ENCODE measurements around the gene TAF8.

Gene TAF8

DNA sequence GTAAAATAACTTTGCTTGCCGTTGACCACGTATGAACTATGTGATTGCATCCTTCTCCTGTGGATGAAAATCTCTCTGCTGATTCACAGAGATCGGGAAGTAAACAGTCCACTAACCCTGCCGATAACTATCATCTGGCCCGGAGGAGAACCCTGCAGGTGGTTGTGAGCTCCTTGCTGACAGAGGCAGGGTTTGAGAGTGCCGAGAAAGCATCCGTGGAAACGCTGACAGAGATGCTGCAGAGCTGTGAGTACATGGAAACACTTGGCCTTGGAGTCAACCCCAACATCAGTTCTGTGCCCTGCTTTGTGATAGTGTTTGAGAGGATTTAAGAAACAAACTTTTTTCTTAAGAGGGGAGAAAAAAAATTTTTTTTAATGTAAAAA lies 937 bp downstream of the TAF8 start:
- peak; percentile 38 for DNase-seq
- peaks cover 56% of the 10 kb centered on the region for H3K36me3 Mint-ChIP-seq
- CTCF ChIA-PET: interaction anchor here (1.0 to 4.5 kb wide), 6 partner anchors 10 to 265 kb away, joined by 3 to 21 read pairs (median 5); partner anchors contain the start of gene TOMM6
- peak overlapping the region; percentile 98 for H3K27ac Mint-ChIP-seq
- H3K4me1 Mint-ChIP-seq: peaks cover 69% of the 10 kb centered on the region
- peak overlapping the region; percentile 97 for H3K4me3 Mint-ChIP-seq
- H3K27me3 Mint-ChIP-seq: no peaks in the 10 kb centered on the region
- no peaks in the 10 kb centered on the region for H3K9me3 Mint-ChIP-seq

DNA sequence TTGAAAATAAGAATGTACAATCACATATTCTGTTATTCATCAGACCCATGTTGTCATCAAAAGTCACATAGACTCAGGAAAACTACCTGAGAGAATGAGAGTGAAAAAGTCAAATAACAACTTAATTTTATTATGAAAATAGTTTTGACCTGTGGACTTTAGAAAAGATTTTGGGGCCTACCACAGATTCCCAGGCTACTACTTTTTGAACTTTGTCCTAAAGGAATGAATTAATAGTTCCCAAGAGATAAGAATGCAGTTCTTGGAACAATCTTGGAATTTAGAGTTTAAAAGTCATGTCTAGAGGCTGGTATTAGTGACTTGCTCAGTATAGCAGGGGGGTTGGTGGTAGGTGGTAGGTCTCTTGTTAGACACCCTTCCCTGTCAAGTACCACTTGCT lies 3.3 kb downstream of the TAF8 start:
- Mint-ChIP-seq H3K9me3 (no peaks in the 10 kb centered on the region), H3K36me3 (peaks cover 59% of the 10 kb centered on the region), H3K27me3 (no peaks in the 10 kb centered on the region), H3K4me3 (no peak overlapping the region), H3K4me1 (peaks cover 51% of the 10 kb centered on the region), H3K27ac (no peak overlapping the region)
- no peak for DNase-seq
- CTCF ChIA-PET: interaction anchor here (1.8 kb wide), 1 partner anchor 51 kb away, joined by 6 read pairs; no protein-coding TSS in a partner anchor

DNA sequence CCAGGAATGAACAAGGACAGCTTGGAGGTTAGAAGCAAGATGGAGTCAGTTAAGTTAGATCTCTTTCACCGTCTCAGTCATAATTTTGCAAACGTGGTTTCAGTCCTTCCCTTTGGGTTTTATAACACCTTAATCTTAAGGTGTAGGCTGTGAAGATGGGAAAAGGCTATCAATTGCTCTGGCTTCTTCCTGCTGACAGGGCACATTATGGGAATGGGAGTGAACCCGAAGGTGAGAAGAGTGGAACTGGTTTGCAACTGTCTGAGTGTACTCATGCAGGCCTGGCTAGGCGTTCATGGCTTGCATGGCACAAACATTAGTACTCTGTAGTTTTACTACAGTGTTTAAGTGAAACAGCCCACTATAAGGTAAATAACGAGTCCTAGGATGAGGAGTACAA lies 9.4 kb downstream of the TAF8 start:
- Mint-ChIP-seq H3K27me3 (no peaks in the 10 kb centered on the region), H3K9me3 (no peaks in the 10 kb centered on the region), H3K27ac (no peak overlapping the region), H3K4me1 (peaks cover 3% of the 10 kb centered on the region), H3K36me3 (peaks cover 67% of the 10 kb centered on the region), H3K4me3 (no peak overlapping the region)
- DNase-seq: no peak
- CTCF ChIA-PET: interaction anchor here (1.6 kb wide), 1 partner anchor 283 kb away, joined by 3 read pairs; no protein-coding TSS in a partner anchor

DNA sequence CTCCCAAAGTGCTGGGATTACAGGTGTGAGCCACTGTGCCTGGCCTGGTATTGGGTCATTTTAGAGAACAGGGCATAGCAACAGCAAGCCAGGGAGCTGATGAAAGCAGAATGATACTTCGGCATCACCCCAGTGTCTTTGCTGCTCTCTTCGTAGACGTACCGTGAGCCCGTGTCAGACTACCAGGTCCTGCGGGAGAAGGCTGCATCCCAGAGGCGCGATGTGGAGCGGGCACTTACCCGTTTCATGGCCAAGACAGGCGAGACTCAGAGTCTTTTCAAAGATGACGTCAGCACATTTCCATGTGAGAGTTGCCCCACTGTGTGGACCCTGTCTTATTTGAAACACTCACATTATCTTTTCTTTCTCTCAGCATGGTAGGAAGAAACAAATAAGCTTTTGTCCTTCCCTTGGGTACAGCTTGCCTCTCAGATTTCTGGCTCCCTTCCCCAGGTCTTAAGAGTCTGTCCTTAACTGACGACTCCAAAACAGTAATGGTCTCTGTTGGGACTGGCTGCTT lies 15.9 kb downstream of the TAF8 start:
- Mint-ChIP-seq H3K4me1 (no peaks in the 10 kb centered on the region), H3K27me3 (no peaks in the 10 kb centered on the region), H3K36me3 (peaks cover 21% of the 10 kb centered on the region), H3K9me3 (no peaks in the 10 kb centered on the region), H3K27ac (no peak overlapping the region), H3K4me3 (no peak overlapping the region)
- CTCF ChIA-PET: interaction anchor here (1.9 kb wide), 1 partner anchor 21 kb away, joined by 5 read pairs; no protein-coding TSS in a partner anchor
- no peak for DNase-seq

DNA sequence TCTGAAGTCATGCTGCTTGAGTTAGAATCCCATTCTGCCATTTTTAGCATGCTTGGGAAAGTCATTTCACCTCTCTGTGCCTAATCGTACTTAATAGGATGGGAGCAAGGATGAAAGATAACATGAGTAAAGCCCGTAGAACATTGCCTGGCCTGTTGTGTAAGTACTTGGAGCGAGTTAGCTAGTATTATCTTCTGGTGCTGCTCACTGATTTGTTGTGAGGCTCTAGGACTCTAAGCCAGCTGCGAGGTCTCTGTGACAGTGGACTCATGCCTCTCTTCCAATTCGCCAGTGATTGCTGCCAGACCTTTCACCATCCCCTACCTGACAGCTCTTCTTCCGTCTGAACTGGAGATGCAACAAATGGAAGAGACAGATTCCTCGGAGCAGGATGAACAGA lies 17.8 kb downstream of the TAF8 start:
- CTCF ChIA-PET: interaction anchor here (0.7 kb wide), 1 partner anchor 28 kb away, joined by 3 read pairs; no protein-coding TSS in a partner anchor
- Mint-ChIP-seq H3K4me3 (no peak overlapping the region), H3K4me1 (no peaks in the 10 kb centered on the region), H3K36me3 (peaks cover 22% of the 10 kb centered on the region), H3K27ac (no peak overlapping the region), H3K27me3 (no peaks in the 10 kb centered on the region), H3K9me3 (no peaks in the 10 kb centered on the region)
- no peak for DNase-seq

DNA sequence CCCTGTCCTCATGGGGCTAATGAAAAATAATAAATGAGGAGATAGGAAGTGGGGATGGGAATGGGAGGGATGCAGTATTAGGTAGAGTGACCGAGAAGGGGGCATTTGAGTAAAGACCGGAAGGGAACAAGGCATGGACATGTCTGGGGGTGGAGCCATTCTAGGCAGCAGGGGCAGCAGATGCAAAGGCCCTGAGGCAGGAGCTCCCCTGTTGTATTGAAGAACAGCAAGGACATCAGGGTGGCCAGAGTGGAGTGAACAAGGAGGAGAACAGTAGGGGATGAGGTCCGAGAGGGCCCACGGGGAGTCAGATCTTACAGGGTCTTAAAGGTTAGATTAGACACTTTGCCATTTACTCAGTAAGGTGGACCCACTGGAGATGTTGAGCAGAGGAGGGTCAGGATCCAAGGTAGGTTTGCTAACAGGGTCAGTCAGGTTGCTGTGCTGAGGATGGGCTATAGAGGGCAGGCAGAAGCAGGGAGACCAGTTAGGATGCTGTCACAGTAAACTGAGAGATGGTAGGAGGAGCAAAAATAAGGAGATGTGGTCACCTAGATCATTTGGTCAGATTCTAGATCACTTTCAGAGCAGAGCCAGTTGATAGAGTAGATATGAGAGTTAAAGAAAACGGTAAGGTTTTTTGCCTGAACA lies 18.7 kb downstream of the TAF8 start:
- DNase-seq: no peak
- CTCF ChIA-PET: no interaction called here
- H3K4me3 Mint-ChIP-seq: no peak overlapping the region
- peaks cover 24% of the 10 kb centered on the region for H3K36me3 Mint-ChIP-seq
- no peaks in the 10 kb centered on the region for H3K27me3 Mint-ChIP-seq
- H3K27ac Mint-ChIP-seq: no peak overlapping the region
- no peaks in the 10 kb centered on the region for H3K4me1 Mint-ChIP-seq
- H3K9me3 Mint-ChIP-seq: no peaks in the 10 kb centered on the region

DNA sequence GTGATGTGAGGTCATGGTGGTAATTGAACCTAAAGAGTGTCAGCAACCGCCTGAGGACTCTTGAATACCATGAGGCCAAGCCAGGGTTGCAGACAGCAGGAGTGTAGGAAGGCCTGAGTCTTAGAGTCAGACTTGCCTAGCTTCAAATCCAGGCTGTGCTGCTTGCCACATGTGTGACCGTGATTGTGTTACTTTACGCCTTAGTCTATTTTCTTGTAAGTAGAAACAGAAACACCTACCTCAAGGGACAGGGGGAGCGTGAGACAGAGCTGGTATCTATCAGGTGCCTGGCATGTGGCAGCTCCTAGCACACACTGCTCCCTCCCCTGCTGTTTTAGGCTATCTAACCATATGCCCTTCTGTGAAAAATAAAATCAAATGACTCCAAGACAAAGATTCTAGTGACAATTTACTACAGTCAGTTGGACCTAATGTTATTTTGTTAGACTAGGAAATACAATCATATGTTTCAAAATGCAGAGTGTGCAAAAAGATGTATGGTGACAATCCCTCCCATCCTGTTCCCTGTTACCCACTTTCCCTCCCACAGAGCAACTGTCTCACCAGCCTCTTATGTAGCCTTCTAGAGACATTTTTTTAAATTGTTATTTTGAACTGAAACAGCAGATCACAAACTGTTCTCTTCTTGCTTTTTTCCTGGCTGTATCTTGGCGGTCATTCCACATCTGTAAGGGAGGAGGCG lies 21.7 kb downstream of the TAF8 start:
- no peaks in the 10 kb centered on the region for H3K27me3 Mint-ChIP-seq
- no peaks in the 10 kb centered on the region for H3K4me1 Mint-ChIP-seq
- H3K36me3 Mint-ChIP-seq: peaks cover 30% of the 10 kb centered on the region
- DNase-seq: no peak
- no peak overlapping the region for H3K27ac Mint-ChIP-seq
- CTCF ChIA-PET: interaction anchor here (0.6 kb wide), 1 partner anchor 11 kb away, joined by 3 read pairs; no protein-coding TSS in a partner anchor
- no peak overlapping the region for H3K4me3 Mint-ChIP-seq
- no peaks in the 10 kb centered on the region for H3K9me3 Mint-ChIP-seq

DNA sequence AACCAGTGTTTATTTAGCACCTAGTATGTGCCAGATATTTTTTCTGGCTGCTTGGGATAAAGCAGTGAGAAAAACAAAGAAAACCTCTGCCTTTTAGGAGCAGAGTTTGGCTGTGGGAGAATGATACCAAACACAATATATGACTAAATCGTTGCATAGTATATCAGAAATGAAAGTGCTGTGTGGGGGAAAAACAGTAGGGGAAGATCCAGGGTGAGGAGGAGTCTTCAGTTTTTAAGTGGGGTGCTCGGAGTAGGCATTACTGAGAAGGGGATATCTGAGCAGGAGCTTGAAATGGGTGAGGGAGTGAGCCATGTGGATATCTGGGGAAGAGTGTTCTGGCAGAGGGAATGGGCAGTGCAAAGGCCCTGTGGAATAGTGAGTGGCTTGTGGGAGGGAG lies 23.0 kb downstream of the TAF8 start:
- CTCF ChIA-PET: interaction anchor here (0.6 to 3.1 kb wide), 6 partner anchors 22 to 475 kb away, joined by 3 to 18 read pairs (median 4); no protein-coding TSS in a partner anchor
- Mint-ChIP-seq H3K27me3 (no peaks in the 10 kb centered on the region), H3K4me1 (no peaks in the 10 kb centered on the region), H3K27ac (no peak overlapping the region), H3K4me3 (no peak overlapping the region), H3K9me3 (no peaks in the 10 kb centered on the region), H3K36me3 (peaks cover 39% of the 10 kb centered on the region)
- no peak for DNase-seq

DNA sequence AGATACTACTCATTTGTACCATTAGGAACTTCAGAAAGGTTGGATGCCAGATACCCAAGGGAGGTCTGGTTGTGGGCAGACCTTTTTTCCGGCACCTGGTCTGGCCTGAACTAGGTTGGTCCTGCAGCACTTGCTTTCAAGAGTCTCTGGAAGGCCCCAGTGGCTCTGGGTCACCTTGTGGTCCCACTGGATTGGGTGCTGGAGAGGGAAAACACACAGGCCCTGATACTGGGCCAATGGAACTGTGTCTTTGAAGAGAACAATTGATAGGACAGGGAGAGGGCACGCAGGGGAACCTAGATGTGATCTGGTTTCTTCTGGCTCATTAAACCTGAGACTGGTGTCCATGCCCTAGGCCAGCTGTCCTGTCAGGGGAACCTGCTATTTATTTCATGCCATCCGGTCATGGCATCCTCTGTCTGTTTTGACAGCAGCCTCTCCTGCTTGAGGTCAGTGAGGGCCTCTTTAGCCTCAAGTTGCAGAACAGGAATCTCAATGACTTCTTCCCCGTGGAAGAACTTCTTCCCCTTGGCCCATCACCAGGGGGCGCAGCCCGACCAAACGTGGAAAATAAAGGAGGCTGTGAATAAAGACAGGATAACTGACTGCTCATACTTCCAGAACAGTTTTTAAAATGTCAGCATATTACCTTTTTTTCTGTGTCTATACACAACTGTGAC lies 25.0 kb downstream of the TAF8 start:
- CTCF ChIA-PET: interaction anchor here (0.6 to 3.1 kb wide), 9 partner anchors 12 to 472 kb away, joined by 3 to 18 read pairs (median 3); no protein-coding TSS in a partner anchor

DNA sequence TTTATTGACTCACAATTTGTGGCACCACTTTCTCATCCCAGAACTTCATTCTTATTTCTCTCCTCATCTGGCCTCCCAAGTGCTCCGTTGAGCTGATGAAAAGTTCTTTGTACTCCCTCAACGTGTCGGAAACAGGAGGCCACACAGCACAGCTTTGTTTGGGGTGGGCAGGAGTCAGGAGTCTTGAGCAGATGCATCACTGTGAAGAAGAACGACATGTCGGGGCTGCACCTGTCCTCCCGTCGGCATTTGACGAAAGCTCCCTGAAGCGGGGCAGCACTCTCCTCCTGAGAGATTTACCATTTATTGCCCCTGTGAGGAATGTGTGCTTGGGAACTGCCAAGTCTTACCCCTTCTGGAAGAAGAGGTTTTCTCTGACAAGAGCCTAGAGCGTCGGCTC lies 28.1 kb downstream of the TAF8 start:
- Mint-ChIP-seq H3K4me3 (no peak overlapping the region), H3K36me3 (peaks cover 51% of the 10 kb centered on the region), H3K4me1 (no peaks in the 10 kb centered on the region)

More for the DNA sequence above, 25.0 kb downstream of the TAF8 start:
- Mint-ChIP-seq H3K4me1 (no peaks in the 10 kb centered on the region), H3K4me3 (no peak overlapping the region), H3K27ac (no peak overlapping the region), H3K36me3 (peaks cover 52% of the 10 kb centered on the region), H3K27me3 (no peaks in the 10 kb centered on the region), H3K9me3 (no peaks in the 10 kb centered on the region)
- DNase-seq: peak; percentile 71

DNA sequence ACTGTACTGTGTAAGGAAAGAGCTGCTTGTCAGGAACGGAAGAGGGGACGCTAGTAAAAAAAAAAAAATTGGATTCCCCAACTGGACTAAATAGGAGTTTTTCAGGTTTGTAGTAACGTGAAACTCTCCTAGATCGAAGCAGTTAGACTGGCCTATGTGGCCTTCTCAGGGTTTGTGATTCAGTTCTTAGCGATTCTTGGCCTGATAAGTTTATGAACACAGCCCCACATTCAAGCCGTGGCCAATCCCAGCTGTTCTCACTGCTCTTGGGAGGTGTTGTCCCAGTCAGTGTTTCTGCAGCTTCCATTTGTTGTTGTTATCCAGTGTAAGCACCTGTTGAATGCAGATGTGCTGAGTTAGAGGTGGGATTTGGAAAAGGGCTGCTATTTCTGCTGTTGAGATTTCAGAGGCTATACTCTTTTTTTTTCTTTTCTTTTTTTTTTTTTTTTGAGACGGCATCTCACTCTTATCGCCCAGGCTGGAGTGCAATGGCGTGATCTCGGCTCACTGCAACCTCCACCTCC lies 29.7 kb downstream of the TAF8 start:
- Mint-ChIP-seq H3K9me3 (no peaks in the 10 kb centered on the region), H3K4me1 (no peaks in the 10 kb centered on the region), H3K36me3 (peaks cover 44% of the 10 kb centered on the region), H3K27ac (no peak overlapping the region), H3K27me3 (no peaks in the 10 kb centered on the region), H3K4me3 (no peak overlapping the region)
- DNase-seq: no peak
- CTCF ChIA-PET: no interaction called here

More for the DNA sequence above, 28.1 kb downstream of the TAF8 start:
- DNase-seq: no peak
- CTCF ChIA-PET: interaction anchor here (1.0 kb wide), 1 partner anchor 25 kb away, joined by 3 read pairs; no protein-coding TSS in a partner anchor
- Mint-ChIP-seq H3K9me3 (no peaks in the 10 kb centered on the region), H3K27me3 (no peaks in the 10 kb centered on the region), H3K27ac (peak overlapping the region; percentile 64)

DNA sequence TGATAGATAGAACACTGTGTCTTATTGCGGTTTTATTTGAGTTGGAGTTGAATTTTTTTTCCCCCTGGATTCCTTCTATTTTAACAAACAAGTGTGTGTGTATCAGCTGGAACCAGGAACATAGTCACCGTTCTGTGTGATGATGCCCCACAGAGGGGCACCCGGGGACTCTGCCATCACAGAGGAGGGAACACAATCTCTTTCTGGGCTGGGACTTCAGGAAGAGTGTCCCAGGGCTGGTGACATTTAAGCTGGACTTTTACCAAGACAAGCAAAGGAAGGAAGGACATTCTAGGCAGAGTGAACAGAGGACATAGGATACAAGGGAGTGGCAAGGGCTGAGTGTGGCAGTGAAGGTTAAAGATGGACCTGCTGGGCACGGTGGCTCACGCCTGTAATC lies 33.2 kb downstream of the TAF8 start:
- peaks cover 20% of the 10 kb centered on the region for H3K36me3 Mint-ChIP-seq
- no peak overlapping the region for H3K4me3 Mint-ChIP-seq
- no peaks in the 10 kb centered on the region for H3K9me3 Mint-ChIP-seq
- DNase-seq: no peak
- no peaks in the 10 kb centered on the region for H3K27me3 Mint-ChIP-seq
- peak overlapping the region; percentile 59 for H3K27ac Mint-ChIP-seq
- H3K4me1 Mint-ChIP-seq: no peaks in the 10 kb centered on the region
- CTCF ChIA-PET: interaction anchor here (1.1 to 1.4 kb wide), 3 partner anchors 83 to 301 kb away, joined by 3 read pairs; no protein-coding TSS in a partner anchor

DNA sequence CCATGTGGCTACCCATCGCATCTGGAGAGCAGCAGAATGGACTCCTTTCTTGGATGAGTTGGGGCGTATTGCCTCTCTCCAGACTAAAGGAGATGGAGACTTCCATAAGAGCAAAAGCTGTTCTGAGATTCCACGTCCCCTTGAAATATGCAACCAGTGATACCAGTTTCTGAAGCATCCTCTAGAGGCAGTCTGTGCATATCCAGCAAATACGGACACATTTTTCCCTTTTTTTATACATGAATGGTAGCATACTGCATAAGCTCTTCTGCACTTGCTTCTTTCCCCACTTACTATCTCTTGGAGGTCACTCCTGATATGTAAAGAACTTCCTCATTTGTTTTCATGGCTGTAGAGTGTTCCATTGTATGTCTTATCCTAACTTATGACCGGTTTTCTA lies 34.6 kb downstream of the TAF8 start:
- CTCF ChIA-PET: interaction anchor here (1.0 to 3.4 kb wide), 3 partner anchors 11 to 577 kb away, joined by 3 to 14 read pairs (median 3); no protein-coding TSS in a partner anchor
- Mint-ChIP-seq H3K4me1 (no peaks in the 10 kb centered on the region), H3K4me3 (no peak overlapping the region), H3K27me3 (no peaks in the 10 kb centered on the region), H3K27ac (no peak overlapping the region), H3K9me3 (no peaks in the 10 kb centered on the region), H3K36me3 (peaks cover 12% of the 10 kb centered on the region)
- DNase-seq: no peak
